GM06990 (cell line): Measurements from ENCODE around the gene ISM2.

ENCODE experiments used
- DNase-seq: peaks from one replicate; pipeline ENCODE4 v3.0.0-alpha.2; 2011; ENCODE audit not compliant: insufficient read length; ENCODE audit errors: extremely low read depth
- H3K27me3 ChIP-seq: replicated peaks from 2 replicates; pipeline ENCODE4 v1.6.0; 2011; ENCODE audit warnings: low read length; ENCODE audit not compliant: control insufficient read depth, insufficient read depth
- H3K36me3 ChIP-seq: 2 replicates; pipeline ENCODE4 v1.5.1; 2011; ENCODE audit warnings: low read length; ENCODE audit not compliant: control insufficient read depth, insufficient read depth
- H3K4me3 ChIP-seq: replicated peaks from 2 replicates; pipeline ENCODE4 v1.5.1; 2011; ENCODE audit warnings: low read depth, mild to moderate bottlenecking, control low read depth, low read length
- TF ChIP-seq, protein P1 (sequence below): IDR thresholded peaks from 2 replicates; pipeline ENCODE4 v1.5.1; 2011; ENCODE audit warnings: low read length, control low read depth, mild to moderate bottlenecking, inconsistent platforms; ENCODE audit not compliant: insufficient read depth, poor library complexity, severe bottlenecking

The ISM2 gene

DNA sequence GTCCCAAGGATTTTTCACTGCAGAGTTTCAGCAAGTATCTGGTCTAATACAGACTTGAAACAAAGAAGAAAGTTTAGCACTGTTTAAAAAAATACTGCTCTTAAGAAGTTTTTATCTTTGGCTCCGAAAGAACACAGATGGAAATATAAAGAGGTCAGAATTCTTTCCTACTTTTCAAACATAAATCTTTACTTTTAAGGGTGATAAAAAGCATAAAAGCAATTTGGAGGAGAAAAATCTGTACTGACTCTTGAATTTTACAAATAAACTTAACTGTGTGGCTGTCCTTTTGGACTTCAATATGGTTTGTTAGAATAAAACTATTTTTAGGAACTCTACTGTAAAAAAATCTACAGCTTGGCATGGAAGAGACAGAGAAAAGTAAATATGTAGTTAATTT is 27.6 kb upstream of the ISM2 start:
- TF ChIP-seq, protein P1, sequence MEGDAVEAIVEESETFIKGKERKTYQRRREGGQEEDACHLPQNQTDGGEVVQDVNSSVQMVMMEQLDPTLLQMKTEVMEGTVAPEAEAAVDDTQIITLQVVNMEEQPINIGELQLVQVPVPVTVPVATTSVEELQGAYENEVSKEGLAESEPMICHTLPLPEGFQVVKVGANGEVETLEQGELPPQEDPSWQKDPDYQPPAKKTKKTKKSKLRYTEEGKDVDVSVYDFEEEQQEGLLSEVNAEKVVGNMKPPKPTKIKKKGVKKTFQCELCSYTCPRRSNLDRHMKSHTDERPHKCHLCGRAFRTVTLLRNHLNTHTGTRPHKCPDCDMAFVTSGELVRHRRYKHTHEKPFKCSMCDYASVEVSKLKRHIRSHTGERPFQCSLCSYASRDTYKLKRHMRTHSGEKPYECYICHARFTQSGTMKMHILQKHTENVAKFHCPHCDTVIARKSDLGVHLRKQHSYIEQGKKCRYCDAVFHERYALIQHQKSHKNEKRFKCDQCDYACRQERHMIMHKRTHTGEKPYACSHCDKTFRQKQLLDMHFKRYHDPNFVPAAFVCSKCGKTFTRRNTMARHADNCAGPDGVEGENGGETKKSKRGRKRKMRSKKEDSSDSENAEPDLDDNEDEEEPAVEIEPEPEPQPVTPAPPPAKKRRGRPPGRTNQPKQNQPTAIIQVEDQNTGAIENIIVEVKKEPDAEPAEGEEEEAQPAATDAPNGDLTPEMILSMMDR, result no peak
- no peak for DNase-seq
- H3K27me3 ChIP-seq, result no peaks in the 10 kb centered on the region
- no peaks in the 10 kb centered on the region; the same call in 1 of the 2 replicates for H3K36me3 ChIP-seq
- H3K4me3 ChIP-seq, result no peak overlapping the region

DNA sequence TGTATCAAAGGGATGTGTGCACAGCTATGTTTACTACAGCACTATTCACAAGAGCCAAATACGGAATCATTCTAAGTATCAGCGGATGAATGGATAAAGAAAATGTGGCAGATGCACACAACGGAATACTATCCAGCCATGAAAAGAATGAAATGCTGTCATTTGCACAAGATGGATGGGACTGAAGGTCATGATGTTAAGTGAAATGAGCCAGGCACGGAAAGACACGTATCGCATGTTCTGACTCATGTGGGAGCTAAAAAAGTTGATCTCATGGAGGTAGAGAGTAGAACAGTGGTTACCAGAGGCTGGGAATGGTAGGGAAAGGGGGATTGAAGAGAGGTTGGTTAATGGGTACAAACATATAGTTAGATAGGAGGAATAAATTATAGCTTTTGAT is 25.9 kb upstream of the ISM2 start:
- DNase-seq, result no peak
- H3K36me3 ChIP-seq, result peaks cover 2% of the 10 kb centered on the region
- no peaks in the 10 kb centered on the region for H3K27me3 ChIP-seq
- H3K4me3 ChIP-seq, result no peak overlapping the region
- TF ChIP-seq, protein P1, result no peak

DNA sequence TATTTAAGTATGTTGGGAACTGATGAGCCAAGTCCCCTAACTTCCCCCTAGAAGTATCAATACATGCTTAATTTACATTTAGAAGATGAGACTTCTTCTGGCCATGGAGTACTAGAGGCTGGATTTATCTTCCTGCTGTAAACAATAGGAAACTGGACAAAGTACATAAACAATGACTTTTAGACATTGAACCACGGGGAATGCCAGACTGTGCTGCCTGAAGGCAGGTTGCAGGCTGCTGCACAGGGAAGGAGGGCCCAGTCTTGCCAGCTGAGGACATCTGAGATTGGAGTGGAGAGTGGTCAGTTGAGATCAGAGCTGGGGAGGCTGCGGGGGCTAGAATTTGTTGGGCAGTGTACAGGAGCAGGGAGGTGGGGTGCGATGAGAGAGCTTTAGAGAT is 24.5 kb upstream of the ISM2 start:
- Histone ChIP-seq H3K27me3 (no peaks in the 10 kb centered on the region), H3K36me3 (peaks cover 2% of the 10 kb centered on the region), H3K4me3 (no peak overlapping the region)
- DNase-seq, result no peak
- TF ChIP-seq, protein P1, result no peak

DNA sequence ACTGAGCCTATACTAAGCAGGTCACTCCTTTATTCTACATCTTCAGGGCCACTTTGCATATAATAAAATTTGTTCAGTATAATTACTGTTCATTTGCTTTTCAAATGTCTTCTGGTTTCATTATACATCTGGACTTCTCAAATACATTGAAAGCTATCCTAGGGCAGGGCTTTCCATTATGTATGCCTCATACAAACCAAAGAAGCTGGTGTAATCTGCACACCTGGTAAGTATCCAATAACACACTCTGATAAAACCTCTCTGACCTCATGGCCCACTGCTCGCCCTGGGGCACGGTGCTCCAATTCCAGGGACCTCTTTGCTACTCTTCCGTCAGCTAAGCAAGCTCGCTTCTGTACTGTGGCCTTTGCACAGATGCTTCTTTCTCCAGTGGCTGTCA is 21.9 kb upstream of the ISM2 start:
- no peak for DNase-seq
- Histone ChIP-seq H3K27me3 (no peaks in the 10 kb centered on the region), H3K4me3 (no peak overlapping the region), H3K36me3 (peaks cover 3% of the 10 kb centered on the region)
- TF ChIP-seq, protein P1, result no peak

DNA sequence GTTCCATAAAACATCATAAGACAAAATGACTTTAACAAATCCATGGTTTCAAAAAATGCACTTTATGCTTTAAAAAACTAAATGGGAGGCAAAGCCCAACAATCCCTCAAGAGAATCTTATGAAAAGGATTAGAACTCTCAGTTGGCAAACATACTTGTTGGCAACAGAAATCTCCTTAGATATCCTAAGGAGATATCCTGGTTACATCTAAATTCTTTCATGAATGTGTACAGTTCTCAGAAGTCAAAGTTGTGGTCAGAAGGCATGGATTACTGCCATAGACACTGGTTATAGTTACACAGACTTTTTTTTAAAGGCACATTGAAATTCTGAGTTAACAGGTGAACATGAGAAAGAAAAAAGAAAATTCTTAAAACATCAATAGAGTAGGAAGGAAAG is 17.5 kb upstream of the ISM2 start:
- H3K27me3 ChIP-seq, result no peaks in the 10 kb centered on the region
- TF ChIP-seq, protein P1, result no peak
- no peak for DNase-seq
- H3K36me3 ChIP-seq, result peaks cover 9% of the 10 kb centered on the region
- no peak overlapping the region for H3K4me3 ChIP-seq

DNA sequence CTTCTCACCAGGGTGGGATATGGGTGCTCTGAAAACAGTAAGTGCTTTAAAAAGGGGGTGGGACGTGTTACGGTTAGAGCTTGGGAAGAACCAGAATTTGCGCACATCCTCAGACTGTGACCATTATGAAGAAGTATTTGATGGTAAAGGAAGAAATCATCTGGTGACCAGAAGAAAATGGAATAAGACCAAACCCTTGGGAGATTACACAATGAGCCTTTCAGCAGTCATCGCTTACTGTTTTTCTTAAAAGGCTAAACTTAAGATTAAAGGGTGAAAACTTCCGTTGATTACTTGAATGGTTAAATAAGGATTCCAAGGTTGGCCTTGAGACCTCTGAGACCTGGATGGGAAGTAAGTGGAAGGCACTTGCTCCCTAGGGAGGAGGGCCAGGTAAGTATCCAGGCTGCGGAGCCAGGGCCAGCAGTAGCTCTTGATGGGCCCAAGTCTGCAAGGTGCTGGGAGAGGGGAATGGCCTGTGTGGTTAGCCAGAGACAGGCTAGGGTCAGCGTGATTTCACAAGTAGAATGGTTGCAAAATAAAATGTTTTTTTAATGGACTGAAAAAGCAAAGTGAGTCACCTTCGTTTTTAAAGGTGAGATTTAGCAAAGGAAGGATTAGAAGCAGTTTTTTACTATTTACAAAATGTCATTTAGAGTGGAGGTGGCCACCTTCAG is 13.0 kb upstream of the ISM2 start:
- peaks cover 6% of the 10 kb centered on the region for H3K36me3 ChIP-seq
- H3K27me3 ChIP-seq, result no peaks in the 10 kb centered on the region
- DNase-seq, result no peak
- TF ChIP-seq, protein P1, result no peak
- H3K4me3 ChIP-seq, result no peak overlapping the region
